AG20443 (cell line): ENCODE results near the gene CIBAR2.

ENCODE experiments used
- DNase-seq: peaks from one replicate; pipeline ENCODE4 v3.0.0; 2012; ENCODE audit warnings: low spot score, mixed read lengths

CIBAR2 gene

DNA sequence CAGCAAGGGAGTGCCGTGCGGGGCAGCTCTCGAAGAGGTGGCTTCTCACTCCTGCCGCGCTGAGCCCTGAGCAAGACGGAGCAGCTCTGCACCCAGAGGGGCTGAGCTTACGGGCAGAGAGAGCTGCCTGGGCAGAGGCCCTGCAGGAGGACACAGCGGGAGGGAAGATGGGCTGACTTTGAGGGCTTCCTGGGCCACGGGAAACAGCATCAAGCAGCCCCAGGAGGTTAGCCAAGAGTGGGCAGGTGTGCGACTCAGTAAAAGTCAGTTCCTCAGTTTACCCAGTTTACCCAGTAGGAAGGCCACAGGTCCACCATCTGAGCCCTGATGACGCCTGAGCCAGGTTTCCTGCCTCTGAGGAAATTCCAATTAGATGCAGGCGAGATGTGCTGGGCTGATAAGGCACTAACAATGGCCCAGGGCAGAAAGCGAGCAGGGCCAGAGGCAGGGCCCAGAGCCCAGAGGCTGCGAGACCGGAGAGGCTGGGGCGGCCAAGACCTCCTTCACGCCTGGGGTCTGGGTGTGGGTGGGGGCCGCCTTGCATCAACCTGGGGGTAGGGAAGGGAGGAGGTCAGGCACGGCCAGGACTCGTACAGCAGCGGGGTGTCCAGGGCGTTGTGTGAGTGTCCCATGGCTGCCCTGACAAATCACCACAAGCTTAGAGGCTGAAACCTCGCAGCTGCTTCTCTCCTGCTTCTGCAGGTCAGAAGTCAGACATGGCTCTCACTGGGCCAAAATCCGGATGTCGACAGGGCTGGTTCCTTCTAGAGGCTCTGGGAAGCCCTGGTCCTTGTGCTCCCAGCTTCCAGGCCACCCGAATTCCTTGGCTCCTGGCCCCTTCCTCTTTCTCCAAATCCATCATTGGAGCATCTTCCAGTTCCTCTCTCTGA is 32.0 kb upstream of the CIBAR2 start:
- DNase-seq: no peak

- no peak for DNase-seq
Measured at GRCh38 chr16:85142771-85143211, 30.5 kb upstream of the CIBAR2 start.

- DNase-seq: no peak
Measured at GRCh38 chr16:85142129-85142513, 29.8 kb upstream of the CIBAR2 start.

DNA sequence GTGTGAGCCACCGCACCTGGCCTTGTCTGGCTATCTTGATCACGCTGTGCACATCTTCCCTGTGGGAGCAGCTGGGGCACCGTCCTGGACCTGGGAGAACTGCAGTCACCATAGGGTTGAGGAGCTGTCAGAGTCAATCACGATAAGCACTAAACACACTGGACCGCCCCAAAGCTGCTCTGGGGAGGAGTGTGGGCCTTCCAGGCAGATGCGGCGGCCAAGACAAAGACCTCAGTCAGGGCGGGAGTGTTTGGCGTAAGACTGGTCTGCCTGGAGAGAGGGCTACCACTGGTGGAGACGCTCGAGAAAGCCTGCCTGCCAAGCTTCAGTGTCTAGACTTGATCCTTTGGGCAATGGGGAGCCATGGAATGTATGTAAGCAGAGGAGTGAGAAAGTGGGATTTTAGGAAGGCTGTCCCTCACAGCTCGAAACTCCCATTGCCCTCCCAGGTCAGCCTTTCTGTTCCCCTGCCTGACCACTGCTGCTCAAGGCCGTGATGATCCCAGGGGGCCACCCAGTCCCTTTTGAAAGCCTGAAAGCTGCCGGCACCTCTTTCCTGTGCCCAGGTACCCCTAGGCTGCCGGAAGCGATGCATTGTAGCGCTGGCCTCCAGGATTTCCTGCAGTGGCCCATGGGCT is 29.3 kb upstream of the CIBAR2 start:
- DNase-seq: no peak

DNA sequence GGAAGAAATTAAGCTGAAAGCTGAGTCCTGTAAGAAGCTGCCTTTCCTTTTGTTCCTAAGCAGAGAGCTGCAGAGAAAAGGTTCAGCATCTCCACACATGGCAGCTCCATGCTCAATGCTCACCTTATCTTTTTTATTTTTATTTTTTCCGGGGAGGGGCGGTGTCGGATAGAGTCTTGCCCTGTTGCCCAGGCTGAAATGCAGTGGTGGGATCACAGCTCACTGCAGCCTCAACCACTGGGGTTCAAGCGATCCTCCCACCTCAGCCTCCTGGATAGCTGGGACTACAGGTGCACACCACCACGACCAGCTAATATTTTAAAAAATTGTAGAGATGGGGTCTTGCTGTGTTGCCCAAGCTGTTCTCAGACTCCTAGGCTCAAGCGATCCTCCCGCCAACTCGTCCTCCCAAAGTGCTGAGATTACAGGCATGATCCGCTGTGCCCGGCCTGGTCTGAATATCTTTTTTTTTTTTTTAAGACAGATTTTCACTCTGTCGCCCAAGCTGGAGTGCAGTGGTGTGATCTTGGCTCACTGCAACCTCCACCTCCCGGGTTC is 28.3 kb upstream of the CIBAR2 start:
- DNase-seq: no peak

- no peak for DNase-seq
Measured at GRCh38 chr16:85139881-85140339, 27.6 kb upstream of the CIBAR2 start.

GRCh38 chr16:85138825-85139627 is 26.8 kb upstream of the CIBAR2 start:
- DNase-seq: no peak

- no peak for DNase-seq
Measured at GRCh38 chr16:85138073-85138824, 26.0 kb upstream of the CIBAR2 start.

DNA sequence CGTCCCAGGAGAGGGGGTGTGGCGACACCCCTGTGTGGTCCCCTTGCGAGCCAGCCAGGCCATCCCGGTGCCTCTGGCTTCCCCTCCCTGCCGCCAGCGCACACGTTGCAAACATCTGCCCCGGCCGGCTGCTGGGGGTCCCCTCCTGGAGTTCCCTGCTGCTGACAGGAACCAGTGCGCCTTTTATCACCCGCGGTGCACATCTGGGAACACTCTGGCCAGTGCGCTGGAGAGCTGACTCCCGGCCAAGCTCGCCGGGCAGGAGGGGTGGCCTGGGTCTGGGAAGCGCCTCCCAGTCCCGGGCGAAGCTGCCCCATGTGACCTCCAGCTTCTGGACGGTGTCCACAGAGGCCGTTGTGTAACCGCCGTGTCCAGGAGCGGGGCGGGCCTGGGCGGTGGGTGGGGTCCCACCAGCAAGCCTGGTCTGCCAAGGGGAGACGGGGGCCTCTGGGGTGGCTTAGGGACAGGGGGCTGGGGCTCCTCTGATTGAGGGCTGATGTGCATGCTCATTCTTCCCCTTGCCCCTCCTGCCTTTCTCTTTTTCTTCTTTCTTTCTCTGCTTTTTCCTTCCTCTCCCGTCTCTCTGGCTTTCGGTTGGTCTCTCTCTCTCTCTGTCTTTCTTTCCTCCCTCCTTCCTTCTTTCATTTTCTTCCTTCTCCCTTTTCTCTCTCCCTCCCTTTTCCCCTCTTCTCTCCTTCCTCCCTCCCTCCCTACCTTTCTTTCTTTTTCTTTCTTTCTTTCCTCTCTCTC is 25.2 kb upstream of the CIBAR2 start:
- DNase-seq: peak; percentile 96

GRCh38 chr16:85136702-85137322 is 24.5 kb upstream of the CIBAR2 start:
- DNase-seq: no peak

DNA sequence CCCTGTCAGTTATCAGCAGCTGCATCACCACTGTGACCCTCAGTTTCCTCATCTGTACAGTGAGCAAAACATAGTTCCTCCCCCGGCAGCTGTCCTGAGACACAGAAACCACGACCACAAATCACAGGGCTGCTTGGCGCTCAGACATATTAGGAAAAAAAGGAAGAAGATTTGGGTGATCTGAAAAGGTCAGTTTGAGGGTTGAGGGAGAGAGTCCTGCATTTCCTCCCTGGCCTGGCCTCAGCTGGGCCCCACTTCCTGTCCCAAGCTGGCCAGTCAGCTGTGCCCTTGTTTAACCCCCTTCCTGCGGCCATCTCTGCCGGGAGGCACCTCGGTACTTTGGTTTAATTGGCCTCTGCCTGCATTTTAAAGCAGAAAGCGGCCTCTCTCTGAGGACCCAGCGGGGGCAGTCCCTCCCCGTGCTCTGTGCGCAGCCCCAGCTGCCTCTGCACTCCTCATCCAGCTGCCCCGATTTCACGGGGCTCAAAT is 24.0 kb upstream of the CIBAR2 start:
- no peak for DNase-seq

DNA sequence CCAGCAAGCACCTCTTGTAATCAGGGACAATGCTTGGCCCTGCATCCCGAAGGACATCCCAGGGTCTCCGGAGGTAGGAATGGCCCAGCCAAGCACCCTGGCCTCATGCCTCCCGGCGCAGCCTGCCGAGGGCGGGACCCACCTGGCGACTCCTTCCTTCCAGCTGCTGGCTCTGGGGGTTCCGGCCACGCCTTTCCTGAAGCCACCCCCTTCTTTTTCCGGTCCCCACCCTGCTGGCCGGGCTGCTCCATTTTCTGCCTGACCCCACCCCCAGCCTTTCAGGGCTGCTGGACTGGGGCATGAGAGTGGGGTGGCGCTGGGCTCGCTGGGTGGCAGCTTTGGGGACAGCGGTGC is 22.5 kb upstream of the CIBAR2 start:
- DNase-seq: no peak

- DNase-seq: no peak
Measured at GRCh38 chr16:85134076-85134788, 22.0 kb upstream of the CIBAR2 start.

- no peak for DNase-seq
Measured at GRCh38 chr16:85133290-85133599, 21.0 kb upstream of the CIBAR2 start.

GRCh38 chr16:85132456-85133289 is 20.4 kb upstream of the CIBAR2 start:
- DNase-seq: no peak

- DNase-seq: no peak
Measured at GRCh38 chr16:85130705-85131028, 18.4 kb upstream of the CIBAR2 start.

DNA sequence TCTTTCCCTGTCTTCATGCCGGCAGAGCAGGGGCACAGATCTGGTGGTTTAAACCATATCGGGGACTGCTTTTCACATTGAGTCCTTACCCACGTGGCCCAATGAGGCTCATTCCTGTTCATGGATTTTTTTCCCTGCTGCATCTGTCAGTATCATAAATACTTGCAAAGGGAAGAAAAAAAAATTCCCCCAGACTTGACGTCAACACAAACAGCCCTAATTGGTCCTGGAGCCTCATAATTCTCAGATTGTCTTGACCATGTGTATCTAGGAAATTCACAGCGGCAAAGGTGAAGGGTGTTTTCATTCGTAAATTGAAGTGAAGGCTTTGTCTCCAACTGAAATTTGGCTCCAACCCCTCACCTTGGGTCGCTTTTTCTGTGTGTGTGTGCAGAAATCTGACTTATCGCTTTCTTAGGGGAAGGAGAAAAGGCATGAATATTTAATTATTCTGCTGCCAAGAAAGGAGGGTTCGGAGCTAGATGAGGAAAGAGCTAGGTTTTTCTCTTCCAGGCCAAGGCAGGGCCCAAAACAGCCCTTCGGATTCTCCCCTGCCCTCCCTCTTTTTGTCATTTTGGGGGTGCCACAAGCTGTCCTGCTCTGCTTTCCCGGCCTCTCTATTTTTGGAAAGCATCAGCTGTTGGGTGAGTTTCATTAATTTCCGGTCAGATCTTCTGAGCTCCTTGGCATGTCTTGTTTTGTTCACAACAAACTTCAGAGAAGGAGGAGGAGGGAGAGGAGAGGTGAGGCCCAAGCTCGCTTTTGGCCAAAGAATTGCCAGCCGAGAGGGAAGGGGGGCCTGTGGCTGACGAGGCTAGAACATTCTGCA is 17.8 kb upstream of the CIBAR2 start:
- peak; percentile 70 for DNase-seq
